C4-2B (cell line): ENCODE results near the gene DESI1.

Experiments
- CTCF ChIP-seq: fragments of 450-650 bp; conservative IDR thresholded peaks from 2 replicates; pipeline ENCODE4 v1.5.1; 2017; ENCODE audit warnings: mild to moderate bottlenecking
- ZFX ChIP-seq: fragments of 450-650 bp; IDR thresholded peaks from 2 replicates; pipeline ENCODE4 v1.6.1; 2017

GRCh38 chr22:41648432-41648831, 27.6 kb upstream of the DESI1 start:
- TF ChIP-seq CTCF (no peak), ZFX (no peak)
